Left lung (tissue), 10 donors: ENCODE results near the gene GPR107. TPM values are rescaled to one million over a fixed set of nuclear protein-coding genes. Genes with fewer than 3 reads are reported as not detected.

Experiments
- ATAC-seq: fragments of 200-7000 bp; cut with Tn5 transposase; one replicate; pipeline ENCODE4 v1.9.1; 2020; ENCODE audit warnings: moderate library complexity
- DNase-seq, 4 donors: peaks; one replicate each; pipeline ENCODE4 v3.0.0-alpha.2; 2013 to 2020
- H3K27ac ChIP-seq, 2 donors: fragments of 200-600 bp; sonication (generic) in 1 of 2; one replicate each; pipeline versions ENCODE4 v1.5.0 to v1.8.0; 2020 to 2021
- H3K27me3 ChIP-seq, 2 donors: fragments of 200-600 bp; sonication (generic) in 1 of 2; one replicate each; pipeline versions ENCODE4 v1.5.0 to v1.8.0; 2020 to 2021
- H3K36me3 ChIP-seq, 2 donors: fragments of 200-600 bp; sonication (generic) in 1 of 2; one replicate each; pipeline versions ENCODE4 v1.5.0 to v1.8.0; 2020 to 2021
- H3K4me1 ChIP-seq, 2 donors: fragments of 200-600 bp; one replicate each; pipeline ENCODE4 v1.8.0; 2021
- H3K4me3 ChIP-seq, 2 donors: fragments of 200-600 bp; sonication (generic) in 1 of 2; one replicate each; pipeline versions ENCODE4 v1.5.0 to v1.8.0; 2020 to 2021; ENCODE audit warnings: mild to moderate bottlenecking in 1 of 2
- H3K9me3 ChIP-seq, 2 donors: fragments of 200-600 bp; sonication (generic) in 1 of 2; one replicate each; pipeline versions ENCODE4 v1.5.0 to v1.8.0; 2020 to 2021
- intact Hi-C, 2 donors: fragments of 100-400 bp; cut with DNase I; formaldehyde crosslinking; loops; one replicate each; pipeline versions ENCODE4 v1.11.2 to v1.14.2; 2022
- polyA plus RNA-seq, 6 donors: library from polyadenylated mRNA; unstranded; fragments of 120-200 nt; gene quantifications; one replicate each; pipeline ENCODE4 v1.2.1, GENCODE V29; 2013; ENCODE audit not compliant: insufficient read length in 6 of 6
- total RNA-seq, 2 donors: library from RNA; stranded (reverse); fragmentation: NEBNext Ultra II Directional; extraction: Animal tissue kit (Norgen Biotek cat#: 25700); gene quantifications; one replicate each; pipeline ENCODE4 v1.2.1, GENCODE V29; 2021
- TF ChIP-seq, protein P1 (sequence below), 2 donors: fragments of 200-600 bp; sonication (generic) in 1 of 2; IDR thresholded peaks; one replicate each; pipeline versions ENCODE4 v1.5.0 to v1.8.0; 2021; ENCODE audit warnings: antibody characterized with exemption in 2 of 2
- donor health status: DM: no; HTN: yes; CAD: no.
- donor health status: DM: no; HTN: no; CAD: no.

The GPR107 gene
- total and polyA plus RNA-seq, 8 donors: 43.0 to 52.4 (median 47.6) TPM

DNA sequence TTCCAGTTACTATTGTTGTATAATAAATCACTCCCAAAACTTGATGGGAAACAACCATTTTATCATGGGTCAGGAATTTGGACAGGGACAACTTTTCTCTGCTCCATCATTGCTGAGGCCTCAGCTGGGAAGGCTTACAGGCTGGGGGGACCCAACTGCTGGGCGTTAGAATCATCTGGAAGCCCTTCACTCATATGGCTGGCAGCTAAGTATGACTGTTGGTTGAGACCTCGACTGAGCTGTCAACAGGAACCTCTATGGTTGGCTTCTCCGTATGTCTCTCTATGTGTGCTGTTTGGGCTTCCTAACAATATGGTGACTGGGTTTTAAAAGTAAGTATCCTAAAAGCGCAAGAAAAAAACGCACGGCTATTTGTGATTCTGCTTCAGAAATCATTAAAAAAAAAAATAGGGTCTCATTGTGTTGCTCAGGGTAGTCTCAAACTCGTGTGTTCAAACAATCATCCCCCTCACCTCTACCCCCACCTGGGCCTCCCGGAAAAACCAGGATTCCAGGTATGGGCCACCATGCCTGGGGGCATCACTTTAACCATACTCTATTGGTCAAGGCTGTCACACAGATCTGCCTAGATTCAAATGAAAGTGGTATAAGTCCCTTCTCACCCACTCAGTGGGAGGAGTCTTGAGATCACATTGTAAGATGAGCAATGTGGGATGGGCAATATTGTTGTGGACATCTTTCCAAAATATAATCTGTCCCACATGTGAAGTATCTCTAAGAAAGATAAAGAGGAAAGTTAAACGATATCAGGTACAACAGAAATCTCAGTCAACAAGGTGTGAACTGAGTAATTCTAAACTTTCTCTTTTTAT is 26.0 kb upstream of the GPR107 start:
- DNase-seq (no peak), ATAC-seq (no peak)
- H3K27ac ChIP-seq: peak overlapping the region in 1 of 2 donors; percentile 60
- intact Hi-C loops: no loop called here
- H3K4me1 ChIP-seq: peaks cover 0 to 96% of the 10 kb centered on the region in 2 donors
- no peak overlapping the region for H3K4me3 ChIP-seq
- TF ChIP-seq, protein P1, sequence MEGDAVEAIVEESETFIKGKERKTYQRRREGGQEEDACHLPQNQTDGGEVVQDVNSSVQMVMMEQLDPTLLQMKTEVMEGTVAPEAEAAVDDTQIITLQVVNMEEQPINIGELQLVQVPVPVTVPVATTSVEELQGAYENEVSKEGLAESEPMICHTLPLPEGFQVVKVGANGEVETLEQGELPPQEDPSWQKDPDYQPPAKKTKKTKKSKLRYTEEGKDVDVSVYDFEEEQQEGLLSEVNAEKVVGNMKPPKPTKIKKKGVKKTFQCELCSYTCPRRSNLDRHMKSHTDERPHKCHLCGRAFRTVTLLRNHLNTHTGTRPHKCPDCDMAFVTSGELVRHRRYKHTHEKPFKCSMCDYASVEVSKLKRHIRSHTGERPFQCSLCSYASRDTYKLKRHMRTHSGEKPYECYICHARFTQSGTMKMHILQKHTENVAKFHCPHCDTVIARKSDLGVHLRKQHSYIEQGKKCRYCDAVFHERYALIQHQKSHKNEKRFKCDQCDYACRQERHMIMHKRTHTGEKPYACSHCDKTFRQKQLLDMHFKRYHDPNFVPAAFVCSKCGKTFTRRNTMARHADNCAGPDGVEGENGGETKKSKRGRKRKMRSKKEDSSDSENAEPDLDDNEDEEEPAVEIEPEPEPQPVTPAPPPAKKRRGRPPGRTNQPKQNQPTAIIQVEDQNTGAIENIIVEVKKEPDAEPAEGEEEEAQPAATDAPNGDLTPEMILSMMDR (IDR thresholded peaks at IDR 0.05): no peak
- no peaks in the 10 kb centered on the region for H3K27me3 ChIP-seq
- no peaks in the 10 kb centered on the region for H3K9me3 ChIP-seq
- H3K36me3 ChIP-seq: no peaks in the 10 kb centered on the region

DNA sequence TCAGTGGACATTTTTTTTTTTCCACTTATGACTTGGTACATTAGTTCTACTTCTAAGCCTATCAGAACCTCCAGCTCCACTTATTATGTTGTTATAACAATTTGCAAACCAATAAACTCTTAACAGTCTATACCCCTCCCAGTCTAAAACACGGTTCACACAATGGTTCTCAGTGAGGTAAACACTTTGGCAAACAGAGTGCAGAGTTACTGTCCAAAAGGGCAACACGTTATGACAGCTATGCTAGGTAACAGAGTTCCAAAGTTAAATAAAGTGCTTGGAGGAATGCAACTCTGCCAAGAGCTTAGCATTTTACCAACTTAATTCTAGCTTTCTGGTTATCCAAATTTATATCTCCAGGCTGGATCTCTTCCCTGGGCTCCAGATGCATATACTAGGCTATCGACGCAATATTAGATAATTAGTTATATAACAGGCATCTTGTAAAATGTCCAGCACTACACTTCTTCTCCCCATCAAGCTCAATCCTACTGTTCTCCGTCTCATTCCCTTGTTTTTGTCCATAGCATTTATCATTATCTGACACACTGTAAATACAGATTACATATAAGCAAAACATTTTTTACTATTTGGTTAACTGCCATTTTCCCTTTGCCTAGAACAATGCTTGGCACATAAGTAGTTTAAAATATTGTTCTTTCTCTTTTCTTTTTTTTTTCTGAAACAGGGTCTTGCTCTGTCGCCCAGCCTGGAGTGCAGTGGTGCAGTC is 25.0 kb upstream of the GPR107 start:
- TF ChIP-seq, protein P1 (IDR thresholded peaks at IDR 0.05): no peak
- Histone ChIP-seq H3K9me3 (no peaks in the 10 kb centered on the region), H3K4me3 (no peak overlapping the region), H3K27me3 (no peaks in the 10 kb centered on the region), H3K27ac (no peak overlapping the region), H3K4me1 (peaks cover 0 to 96% of the 10 kb centered on the region in 2 donors), H3K36me3 (no peaks in the 10 kb centered on the region)
- DNase-seq (no peak), ATAC-seq (no peak)
- intact Hi-C loops: no loop called here

GRCh38 chr9:130029223-130029973 is 24.3 kb upstream of the GPR107 start:
- H3K9me3 ChIP-seq: no peaks in the 10 kb centered on the region
- TF ChIP-seq, protein P1 (IDR thresholded peaks at IDR 0.05): no peak
- DNase-seq (no peak), ATAC-seq (no peak)
- intact Hi-C loops: no loop called here
- H3K27me3 ChIP-seq: no peaks in the 10 kb centered on the region
- H3K36me3 ChIP-seq: no peaks in the 10 kb centered on the region
- no peak overlapping the region for H3K4me3 ChIP-seq
- no peak overlapping the region for H3K27ac ChIP-seq
- peaks cover 0 to 96% of the 10 kb centered on the region in 2 donors for H3K4me1 ChIP-seq

- no peaks in the 10 kb centered on the region for H3K27me3 ChIP-seq
- peaks cover 5 to 97% of the 10 kb centered on the region in 2 donors for H3K4me1 ChIP-seq
- TF ChIP-seq, protein P1 (IDR thresholded peaks at IDR 0.05): no peak
- H3K27ac ChIP-seq: no peak overlapping the region
- H3K4me3 ChIP-seq: no peak overlapping the region
- ATAC-seq: no peak
- H3K36me3 ChIP-seq: no peaks in the 10 kb centered on the region
- DNase-seq: no peak
- intact Hi-C loops: no loop called here
- H3K9me3 ChIP-seq: no peaks in the 10 kb centered on the region
Measured at GRCh38 chr9:130030651-130031127, 23.0 kb upstream of the GPR107 start.
